NCI-H2171 (cell line): ENCODE measurements around the gene PCSK5.

Source experiments
- DNase-seq: peaks from one replicate; lab custom pipeline; 2025; lab: John Stamatoyannopoulos, UW

PCSK5 gene

GRCh38 chr9:75921391-75922127, 31.1 kb downstream of the PCSK5 start:
- no peak for DNase-seq

GRCh38 chr9:75926385-75926784, 35.9 kb downstream of the PCSK5 start:
- no peak for DNase-seq

GRCh38 chr9:75927356-75927755, 36.9 kb downstream of the PCSK5 start:
- DNase-seq = no peak

DNA sequence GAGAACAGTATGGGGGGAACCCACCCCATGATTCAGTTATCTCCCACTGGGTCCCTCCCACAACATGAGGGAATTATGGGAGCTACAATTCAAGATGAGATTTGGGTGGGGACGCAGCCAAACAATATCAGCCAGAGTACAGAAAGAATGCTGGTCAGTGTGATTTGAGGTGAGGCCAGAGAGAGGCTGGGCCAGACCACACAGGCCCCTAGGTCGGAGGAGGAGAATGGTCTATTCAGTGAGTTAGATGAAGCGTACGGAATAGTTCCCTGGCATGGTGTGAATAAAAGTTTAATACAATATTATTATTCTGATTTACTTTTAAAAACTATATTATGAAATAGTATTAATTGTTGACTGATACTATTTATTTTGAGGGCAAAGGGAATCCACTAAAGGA, 39.7 kb downstream of the PCSK5 start:
- no peak for DNase-seq

DNA sequence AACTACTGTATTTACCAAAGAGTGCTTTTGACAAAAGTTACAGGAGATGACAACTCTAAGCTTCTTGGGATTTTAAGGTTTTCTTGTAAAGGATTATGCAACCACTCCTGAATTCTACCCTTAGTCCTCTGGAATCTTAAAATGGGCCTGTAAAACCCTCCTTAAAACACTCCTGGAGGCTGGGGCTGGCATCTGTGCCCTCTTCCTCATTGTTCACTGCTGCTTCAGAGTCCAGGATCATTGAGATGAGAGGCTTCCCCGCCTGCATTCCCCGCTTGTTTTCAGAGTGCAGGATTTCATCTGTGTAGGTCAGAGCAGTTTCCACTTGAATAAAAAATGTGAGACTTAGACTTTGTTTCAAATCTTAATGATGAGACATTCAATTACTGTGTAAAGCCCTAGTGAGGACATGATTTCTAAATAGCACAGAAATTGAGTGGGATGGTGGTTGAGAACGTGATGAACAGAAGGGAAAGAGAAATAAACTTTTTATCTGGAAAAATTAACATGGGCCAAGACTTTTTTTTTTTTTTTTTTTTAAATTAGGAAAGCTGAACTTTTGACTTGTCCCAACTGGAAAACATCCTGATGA, 40.4 kb downstream of the PCSK5 start:
- DNase-seq = no peak

GRCh38 chr9:75933982-75934381, 43.5 kb downstream of the PCSK5 start:
- no peak for DNase-seq

DNA sequence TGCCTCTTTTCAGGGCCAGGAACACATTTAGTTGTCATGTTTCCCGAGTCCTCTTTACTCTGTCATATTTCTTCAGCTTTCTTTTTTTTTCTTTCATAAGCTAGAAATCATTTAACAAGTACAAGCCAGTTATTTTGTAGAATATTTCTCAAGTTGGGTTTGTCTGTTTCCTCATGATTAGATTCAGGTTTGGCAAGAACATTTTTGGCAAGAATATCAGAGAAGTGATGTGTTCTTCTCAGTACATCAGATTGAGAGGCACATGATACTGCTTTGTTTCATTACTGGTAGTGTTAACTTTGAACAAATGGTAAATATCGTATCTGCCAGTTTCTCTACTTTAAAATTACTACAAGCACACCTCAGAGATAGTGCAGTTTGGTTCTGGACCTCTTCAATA, 45.1 kb downstream of the PCSK5 start:
- no peak for DNase-seq

- DNase-seq = no peak
Observed at GRCh38 chr9:75937521-75938258, 47.2 kb downstream of the PCSK5 start.

GRCh38 chr9:75938946-75939345, 48.5 kb downstream of the PCSK5 start:
- no peak for DNase-seq

DNA sequence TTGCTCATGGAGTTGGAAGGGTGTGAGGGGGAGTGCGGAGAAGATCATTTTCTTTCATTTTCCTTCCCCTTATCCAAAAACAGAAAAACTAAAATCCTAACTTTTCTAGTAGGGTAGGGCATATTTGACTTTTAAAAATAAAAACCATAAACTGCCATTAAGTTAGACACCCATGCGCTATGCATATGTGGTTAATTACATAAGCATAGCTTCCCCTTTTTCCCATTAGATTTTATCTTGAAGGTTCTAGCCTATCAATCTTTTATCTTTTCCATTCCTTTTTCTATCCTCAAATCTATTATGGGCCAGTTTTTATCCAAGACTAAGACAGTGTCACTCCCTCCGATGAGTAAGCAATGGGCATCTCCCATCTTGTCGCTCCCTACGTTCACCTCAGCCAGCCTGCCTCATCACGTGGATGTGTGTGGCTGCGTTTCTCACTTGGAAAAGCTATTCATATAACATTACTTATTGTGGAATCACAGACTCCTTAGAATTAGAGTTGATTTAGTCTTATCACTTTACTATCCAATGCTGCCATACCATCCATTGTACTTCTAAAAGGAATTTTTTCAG, 49.2 kb downstream of the PCSK5 start:
- DNase-seq = no peak

- DNase-seq = no peak
Observed at GRCh38 chr9:75941066-75941465, 50.6 kb downstream of the PCSK5 start.

- no peak for DNase-seq
Observed at GRCh38 chr9:75941577-75942311, 51.3 kb downstream of the PCSK5 start.

GRCh38 chr9:75946766-75947165, 56.3 kb downstream of the PCSK5 start:
- no peak for DNase-seq

- DNase-seq = no peak
Observed at GRCh38 chr9:75947233-75947632, 56.8 kb downstream of the PCSK5 start.

DNA sequence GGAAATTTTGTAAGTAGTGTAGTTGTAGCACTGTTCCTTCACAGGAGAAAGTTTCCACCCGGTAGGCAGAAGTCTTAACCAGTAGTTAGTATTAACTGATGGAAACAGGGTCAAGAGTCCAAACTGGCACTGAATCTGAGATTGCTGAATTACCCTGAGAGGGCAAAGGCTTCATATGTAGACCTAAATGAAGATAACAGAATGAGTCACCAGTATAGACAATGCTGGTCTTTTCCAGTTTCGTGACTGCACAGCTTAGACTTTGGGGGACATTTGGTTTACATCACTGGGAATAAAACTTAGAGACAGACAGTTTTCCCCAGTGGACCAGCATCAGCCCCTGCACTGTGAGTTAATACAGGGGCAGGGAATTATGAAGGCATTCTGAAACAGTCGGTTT, 60.5 kb downstream of the PCSK5 start:
- no peak for DNase-seq

DNA sequence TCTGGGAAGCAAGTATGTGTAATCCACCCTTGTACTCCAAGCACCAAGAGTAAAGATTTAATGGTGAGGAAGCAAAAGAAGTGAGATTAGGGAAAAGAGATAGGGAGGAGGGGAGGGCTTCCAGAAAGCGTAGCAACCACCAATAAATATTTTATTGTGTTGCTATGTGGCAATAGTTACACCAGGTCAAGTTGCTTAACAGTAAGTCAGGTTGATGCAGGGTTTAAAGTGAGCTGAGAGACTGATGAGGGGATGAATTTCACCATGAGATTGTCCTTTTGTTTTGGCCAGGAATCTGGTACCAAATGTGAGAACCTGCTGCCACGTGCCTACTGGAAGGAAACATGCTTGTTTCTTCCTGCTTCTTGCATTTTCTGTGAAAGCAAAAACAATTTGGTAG, 62.7 kb downstream of the PCSK5 start:
- no peak for DNase-seq

GRCh38 chr9:75956161-75956560, 65.7 kb downstream of the PCSK5 start:
- no peak for DNase-seq

GRCh38 chr9:75957116-75957515, 66.6 kb downstream of the PCSK5 start:
- DNase-seq = no peak

DNA sequence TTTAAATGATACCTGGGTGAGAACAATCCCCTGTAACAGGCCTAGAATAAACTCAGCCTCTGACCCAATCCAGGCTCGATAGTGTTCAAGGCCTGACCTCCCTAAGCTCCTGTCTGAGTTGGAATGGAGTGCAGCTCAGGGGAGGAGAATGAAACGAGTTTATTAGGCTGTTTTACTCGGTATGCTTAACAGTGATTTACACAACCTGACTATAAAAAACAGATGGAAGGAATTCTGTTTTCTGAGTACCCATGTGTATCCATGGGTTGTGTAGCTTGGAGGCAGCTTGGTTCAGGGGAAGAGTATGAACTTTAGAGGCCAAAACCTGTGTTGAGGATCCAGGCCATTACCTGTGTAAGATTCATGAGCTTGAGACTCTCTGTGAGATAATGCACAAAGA, 67.8 kb downstream of the PCSK5 start:
- DNase-seq = no peak

GRCh38 chr9:75960551-75960950, 70.1 kb downstream of the PCSK5 start:
- DNase-seq = no peak

GRCh38 chr9:75962013-75962661, 71.7 kb downstream of the PCSK5 start:
- no peak for DNase-seq

DNA sequence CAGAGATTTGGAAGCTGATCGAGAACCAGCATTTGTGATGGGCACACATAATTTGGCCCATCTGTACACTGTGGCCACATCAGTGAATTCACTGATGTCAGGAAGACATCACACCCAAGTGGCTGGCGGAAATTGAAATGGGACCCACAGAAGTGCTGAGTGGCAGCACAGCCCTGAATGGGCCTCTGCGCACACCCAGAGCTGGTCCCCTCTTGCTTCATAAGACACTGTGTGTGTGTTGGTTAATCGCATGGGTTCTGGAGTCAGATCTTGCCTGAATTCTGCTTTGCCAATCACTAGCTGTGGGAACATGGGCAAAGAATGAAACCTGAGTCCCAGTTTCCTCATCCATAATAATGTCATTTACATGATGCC, 72.2 kb downstream of the PCSK5 start:
- no peak for DNase-seq
